Tibial nerve (tissue), 4 donors: ENCODE results near the gene CD163L1.

Experiments used
- EP300 ChIP-seq, 2 donors: sonication (generic); formaldehyde crosslinking; IDR thresholded peaks; one replicate each; pipeline ENCODE4 v1.6.1; 2017; ENCODE audit warnings: antibody characterized with exemption in 2 of 2, mild to moderate bottlenecking in 1 of 2
- POLR2A ChIP-seq, 2 donors: fragments of 450-650 bp; IDR thresholded peaks; one replicate each; pipeline ENCODE4 v1.6.1; 2017; ENCODE audit warnings: antibody characterized with exemption in 2 of 2, mild to moderate bottlenecking in 2 of 2, moderate library complexity in 2 of 2
- TF ChIP-seq, protein P1 (sequence below), 5 experiments: fragments of 200-600 bp in 3 of 5; fragments of 450-650 bp in 2 of 5; sonication (generic) in 3 of 5; IDR thresholded peaks; one replicate each; pipeline ENCODE4 v1.5.1; 2016 to 2019; ENCODE audit warnings: antibody characterized with exemption in 5 of 5, mild to moderate bottlenecking in 3 of 5, moderate library complexity in 2 of 5

DNA sequence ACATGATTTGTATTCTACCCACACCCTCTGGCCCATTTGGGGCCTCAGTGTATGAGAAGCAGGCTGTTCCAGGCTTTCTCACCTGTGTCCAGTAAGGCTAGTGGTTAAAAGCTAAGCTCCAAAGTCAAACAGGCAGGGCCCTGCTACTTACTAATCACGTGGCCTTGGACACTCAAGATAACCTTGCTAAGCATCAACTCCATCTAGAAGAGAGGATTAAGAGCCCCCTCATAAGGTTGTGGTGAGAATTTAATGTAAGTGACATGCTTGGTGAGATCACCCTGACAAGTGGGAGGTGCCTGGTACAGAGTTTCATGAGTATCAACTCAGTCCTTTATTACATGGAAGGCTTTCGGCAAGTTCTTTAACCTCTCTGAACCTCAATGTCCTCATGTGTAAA lies 122.3 kb downstream of the CD163L1 start:
- TF ChIP-seq, protein P1, sequence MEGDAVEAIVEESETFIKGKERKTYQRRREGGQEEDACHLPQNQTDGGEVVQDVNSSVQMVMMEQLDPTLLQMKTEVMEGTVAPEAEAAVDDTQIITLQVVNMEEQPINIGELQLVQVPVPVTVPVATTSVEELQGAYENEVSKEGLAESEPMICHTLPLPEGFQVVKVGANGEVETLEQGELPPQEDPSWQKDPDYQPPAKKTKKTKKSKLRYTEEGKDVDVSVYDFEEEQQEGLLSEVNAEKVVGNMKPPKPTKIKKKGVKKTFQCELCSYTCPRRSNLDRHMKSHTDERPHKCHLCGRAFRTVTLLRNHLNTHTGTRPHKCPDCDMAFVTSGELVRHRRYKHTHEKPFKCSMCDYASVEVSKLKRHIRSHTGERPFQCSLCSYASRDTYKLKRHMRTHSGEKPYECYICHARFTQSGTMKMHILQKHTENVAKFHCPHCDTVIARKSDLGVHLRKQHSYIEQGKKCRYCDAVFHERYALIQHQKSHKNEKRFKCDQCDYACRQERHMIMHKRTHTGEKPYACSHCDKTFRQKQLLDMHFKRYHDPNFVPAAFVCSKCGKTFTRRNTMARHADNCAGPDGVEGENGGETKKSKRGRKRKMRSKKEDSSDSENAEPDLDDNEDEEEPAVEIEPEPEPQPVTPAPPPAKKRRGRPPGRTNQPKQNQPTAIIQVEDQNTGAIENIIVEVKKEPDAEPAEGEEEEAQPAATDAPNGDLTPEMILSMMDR (IDR thresholded peaks at IDR 0.05): no peak
- TF ChIP-seq POLR2A (IDR thresholded peaks at IDR 0.05) (no peak), EP300 (IDR thresholded peaks at IDR 0.05) (no peak)
